Measurements from ENCODE around the gene FARP1.

FARP1 gene

DNA sequence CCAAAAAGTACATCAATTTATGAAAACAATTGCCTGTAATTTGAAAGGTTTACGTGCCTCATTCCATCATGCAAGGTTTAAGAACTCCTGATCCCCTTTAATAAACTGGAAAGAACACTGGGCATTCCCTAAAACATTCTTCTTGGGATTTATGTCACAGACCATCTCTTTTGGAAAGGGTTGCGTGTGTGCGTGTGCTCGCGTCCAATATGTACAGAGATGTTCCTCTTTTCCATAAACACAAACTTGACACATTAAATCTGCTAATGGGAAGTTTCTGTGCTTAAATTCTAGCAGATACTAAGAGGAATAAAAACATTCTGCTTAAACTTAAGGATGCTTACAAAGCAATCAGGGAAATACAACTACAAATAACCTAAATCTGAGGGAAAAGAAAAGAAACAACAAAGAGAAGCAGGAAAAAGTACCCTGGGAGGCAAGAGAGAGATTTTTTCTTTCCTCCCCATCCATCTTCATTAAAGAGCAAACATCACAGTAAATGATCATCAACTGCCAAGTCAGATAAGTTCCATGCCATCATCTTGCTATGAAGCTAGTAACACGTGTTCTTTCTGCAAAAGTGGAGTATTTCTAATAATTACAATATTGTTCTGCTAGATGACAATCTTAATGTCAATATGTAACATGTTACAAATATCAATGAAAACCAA, 350.3 kb downstream of the FARP1 start:
- DNase-seq, result no peak

DNA sequence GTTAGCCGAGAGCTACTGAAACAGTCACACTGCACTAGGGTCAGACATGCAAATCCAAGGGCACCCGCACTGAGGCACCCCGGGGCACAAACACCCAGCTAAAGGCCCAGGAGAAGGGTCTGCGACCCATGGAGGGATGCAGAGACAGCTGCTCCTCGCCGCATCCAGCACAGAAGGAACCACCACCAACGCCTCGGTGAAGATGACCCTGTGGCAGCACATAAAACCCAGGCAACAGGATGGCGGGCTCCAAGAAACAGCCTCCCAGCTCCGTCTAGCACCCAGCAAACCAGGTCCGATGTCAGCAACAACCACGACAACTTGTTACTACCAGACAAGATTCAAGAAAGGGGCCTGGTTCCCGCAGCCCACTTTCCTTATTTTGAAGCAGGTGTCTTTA, 351.9 kb downstream of the FARP1 start:
- no peak for DNase-seq

- peak in 1 of 56 donors; percentile 9 for DNase-seq
Measured at GRCh38 chr13:98495627-98496478, 353.0 kb downstream of the FARP1 start.

GRCh38 chr13:98496479-98496791, 353.5 kb downstream of the FARP1 start:
- no peak for DNase-seq

DNA sequence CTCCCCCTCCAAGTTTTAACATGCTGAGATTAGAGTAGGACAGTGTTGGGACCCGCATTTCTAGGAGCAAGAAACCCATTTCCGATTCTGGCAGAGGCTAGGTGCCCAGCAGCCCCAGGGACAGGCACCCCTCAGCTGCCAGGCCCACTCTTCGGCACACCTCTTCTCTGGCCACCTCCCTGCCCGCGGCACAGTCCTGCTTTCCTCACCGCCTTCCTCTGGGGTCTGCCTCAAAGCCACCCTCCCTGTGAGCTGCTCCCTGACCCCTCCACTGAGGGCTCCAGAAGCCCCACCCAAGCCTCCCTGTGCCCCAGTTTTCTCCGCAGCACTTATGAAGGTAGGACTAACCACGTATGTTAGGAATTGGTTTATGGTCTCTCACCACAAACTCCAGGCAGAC, 354.1 kb downstream of the FARP1 start:
- no peak for DNase-seq

DNA sequence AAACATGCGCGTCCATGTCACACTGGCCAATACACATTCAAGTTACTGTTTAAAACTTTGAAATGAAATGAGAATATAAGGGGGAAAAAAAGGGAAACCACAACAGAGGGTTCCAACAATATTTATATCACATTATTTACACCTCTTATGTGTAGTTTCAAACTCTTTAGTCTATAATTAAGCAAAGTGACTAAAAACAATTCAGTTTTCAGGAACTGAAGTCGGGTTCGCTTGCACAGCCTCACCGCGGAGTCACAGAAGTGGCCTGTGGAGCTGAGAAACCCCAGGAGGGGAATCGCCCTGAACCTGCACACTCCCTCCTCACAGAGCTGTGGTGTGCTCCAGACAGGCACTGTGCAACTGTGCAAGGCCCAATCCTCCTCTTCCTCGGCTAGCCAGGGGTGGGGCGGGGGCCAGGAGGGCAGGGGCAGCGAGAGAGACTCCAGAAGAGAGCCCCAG, 358.1 kb downstream of the FARP1 start:
- no peak for DNase-seq

- DNase-seq, result no peak
Measured at GRCh38 chr13:98503175-98504028, 360.5 kb downstream of the FARP1 start.

DNA sequence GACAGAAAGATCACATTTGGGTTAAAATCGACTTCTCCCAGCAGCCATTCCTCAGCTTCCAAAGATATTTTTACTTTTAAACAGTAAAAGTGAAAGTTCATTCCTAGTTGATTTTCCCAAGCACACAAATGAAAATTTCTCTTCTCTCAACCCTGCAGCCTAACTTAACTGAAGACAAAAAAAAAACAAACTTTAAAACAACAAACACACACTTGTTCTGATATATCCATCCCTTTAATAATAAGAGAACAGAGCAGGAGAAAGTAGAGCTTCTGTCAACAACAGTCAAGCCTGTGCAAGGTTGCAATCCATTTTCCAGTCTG, 361.1 kb downstream of the FARP1 start:
- DNase-seq, result no peak

GRCh38 chr13:98504371-98504963, 361.6 kb downstream of the FARP1 start:
- DNase-seq, result no peak
